Astrocyte (in vitro differentiated cells and primary cell): ENCODE data around the gene MYOG.

Source experiments
- CTCF ChIP-seq: IDR thresholded peaks from 2 replicates; pipeline ENCODE4 v1.5.1; 2011; ENCODE audit warnings: low read depth, mild to moderate bottlenecking, inconsistent platforms, low read length, moderate library complexity; ENCODE audit not compliant: insufficient read depth
- EZH2 ChIP-seq: IDR thresholded peaks from 2 replicates; pipeline ENCODE4 v1.6.1; 2012; ENCODE audit warnings: mild to moderate bottlenecking, low read length, inconsistent platforms; ENCODE audit not compliant: insufficient read depth

DNA sequence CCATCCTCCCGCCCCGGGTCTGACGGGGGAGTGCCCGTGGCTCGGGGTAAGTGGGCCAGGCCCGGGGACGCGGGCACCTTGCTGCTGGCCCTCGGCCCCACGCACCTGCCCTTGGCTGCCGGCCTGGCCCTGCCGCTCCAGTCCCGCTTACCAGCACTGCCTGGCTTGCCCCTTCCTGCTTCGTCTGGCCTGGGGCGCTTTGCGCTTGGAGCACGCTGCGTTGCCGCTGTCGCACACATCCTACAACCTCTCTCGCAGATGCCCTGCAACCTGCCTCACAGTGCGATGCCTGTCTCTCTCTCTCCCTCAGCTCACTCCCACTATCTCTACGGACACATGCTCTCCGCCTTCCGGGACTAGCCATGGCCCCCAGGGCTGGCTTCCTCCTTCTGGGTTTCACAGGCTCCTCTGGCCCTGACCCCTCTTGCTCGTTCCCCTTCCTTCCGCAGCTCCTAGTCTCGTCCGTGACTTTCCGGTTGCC, 9.7 kb downstream of the MYOG start:
- no peak for TF ChIP-seq CTCF
- TF ChIP-seq EZH2: no peak
